OCI-LY3 (cell line): Measurements from ENCODE around the gene FIG4.

Experiments
- CTCF ChIP-seq: fragments of 200-600, 300-600 bp; sonication (generic); IDR thresholded peaks from 2 replicates; pipeline ENCODE4 v1.5.1; 2014; ENCODE audit warnings: antibody characterized with exemption, low read length, low read depth
- EZH2phosphoT487 ChIP-seq: fragments of 200-600 bp; shearing (Covaris generic); IDR thresholded peaks from 2 replicates; pipeline ENCODE4 v1.6.1; 2018; ENCODE audit warnings: antibody characterized with exemption, mixed run types, low read depth

DNA sequence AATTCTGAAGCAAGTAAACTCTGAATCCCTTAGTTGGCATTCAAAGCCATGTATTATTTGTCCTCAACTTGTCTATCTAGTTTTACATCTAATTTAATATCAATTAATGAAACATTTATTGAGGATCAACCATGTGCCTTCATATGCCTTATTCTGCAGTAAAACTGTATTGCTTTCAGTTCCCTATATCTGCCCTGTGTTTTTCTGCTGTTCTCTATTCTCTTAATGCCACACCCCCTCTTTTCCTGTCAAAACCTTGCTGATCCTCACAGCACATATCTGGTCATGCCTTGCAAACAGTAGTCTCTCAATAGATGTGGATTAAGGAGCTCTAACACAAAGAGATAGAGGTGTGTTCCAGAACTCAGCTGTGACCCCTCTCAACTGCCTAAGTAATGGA, 2.0 kb downstream of the FIG4 start:
- TF ChIP-seq CTCF (no peak), EZH2phosphoT487 (no peak)
